ENCODE data around the gene GRPEL1.
A peak's percentile ranks its signal among the peaks of the same experiment; 100 is the strongest.

Gene GRPEL1

GRCh38 chr4:7029921-7030320, 37.9 kb downstream of the GRPEL1 start:
- no peak overlapping the region for H3K4me3 ChIP-seq (ENCODE audit: low read depth, low read length)
- no peak overlapping the region for H3K27ac ChIP-seq (ENCODE audit: extremely low read depth, low read depth, low read length)
- no peaks in the 10 kb centered on the region for H3K4me1 ChIP-seq (ENCODE audit: control insufficient read depth, insufficient read depth, low read length)
- H3K9me3 ChIP-seq (ENCODE audit: control insufficient read depth, insufficient read depth, low read depth, low read length) = no peaks in the 10 kb centered on the region
- TF ChIP-seq ZNF23 (tag by site-specific recombination; IDR thresholded peaks at IDR 0.05; ENCODE audit: borderline replicate concordance) = no peak
- TF ChIP-seq GLIS2 (tag by site-specific recombination; IDR thresholded peaks at IDR 0.05) = 0 out of 2 replicates have a peak, but pooled peaks have one; percentile 29
- POLR2A ChIA-PET = no interaction called here
- CTCF ChIA-PET = no interaction called here
- peaks cover 4 to 67% of the 10 kb centered on the region in 2 experiments; a peak in 2 of 3 replicates for H3K36me3 ChIP-seq (ENCODE audit: control insufficient read depth in 2 of 2, insufficient read depth in 1 of 2, low read length in 2 of 2)

- no peak for TF ChIP-seq ZNF133 (tag by site-specific recombination; IDR thresholded peaks at IDR 0.05)
- TF ChIP-seq KLF7 (tag by site-specific recombination; IDR thresholded peaks at IDR 0.05; ENCODE audit: borderline replicate concordance) = no peak
- TF ChIP-seq ZNF768 (tag by site-specific recombination; IDR thresholded peaks at IDR 0.05) = no peak
- ChIA-PET CTCF (no interaction called here), POLR2A (no interaction called here)
- Histone ChIP-seq H3K27ac (ENCODE audit: extremely low read depth, low read depth, low read length) (no peak overlapping the region), H3K4me3 (ENCODE audit: low read depth, low read length) (no peak overlapping the region), H3K9me3 (ENCODE audit: control insufficient read depth, insufficient read depth, low read depth, low read length) (no peaks in the 10 kb centered on the region), H3K36me3 (ENCODE audit: control insufficient read depth in 2 of 2, insufficient read depth in 1 of 2, low read length in 2 of 2) (peaks cover 4 to 74% of the 10 kb centered on the region in 2 experiments; a peak in 2 of 3 replicates), H3K4me1 (ENCODE audit: control insufficient read depth, insufficient read depth, low read length) (no peaks in the 10 kb centered on the region)
These were observed 38.7 kb downstream of the GRPEL1 start for GRCh38 chr4:7029212-7029611.

- H3K4me1 ChIP-seq (ENCODE audit: control insufficient read depth, insufficient read depth, low read length) = no peaks in the 10 kb centered on the region
- H3K4me3 ChIP-seq (ENCODE audit: low read depth, low read length) = no peak overlapping the region
- H3K27ac ChIP-seq (ENCODE audit: extremely low read depth, low read depth, low read length) = no peak overlapping the region
- no peaks in the 10 kb centered on the region for H3K9me3 ChIP-seq (ENCODE audit: control insufficient read depth, insufficient read depth, low read depth, low read length)
- ChIA-PET CTCF (no interaction called here), POLR2A (no interaction called here)
- peak; percentile 100 for TF ChIP-seq EGR2 (tag by site-specific recombination; IDR thresholded peaks at IDR 0.05; ENCODE audit: low read depth)
- TF ChIP-seq ZNF416 (tag by site-specific recombination; IDR thresholded peaks at IDR 0.05) = no peak
- TF ChIP-seq ZNF404 (tag by site-specific recombination; IDR thresholded peaks at IDR 0.05) = no peak
- TF ChIP-seq ZNF692 (tag by site-specific recombination; IDR thresholded peaks at IDR 0.05) = no peak
- TF ChIP-seq GLIS2 (tag by site-specific recombination; IDR thresholded peaks at IDR 0.05) = 0 out of 2 replicates have a peak, but pooled peaks have one; percentile 7
- no peak for TF ChIP-seq ZNF335 (tag by site-specific recombination; conservative IDR thresholded peaks at IDR 0.05)
- TF ChIP-seq ZFHX2 (tag by site-specific recombination; conservative IDR thresholded peaks at IDR 0.05) = peak; percentile 100
- TF ChIP-seq ZNF621 (tag by site-specific recombination; IDR thresholded peaks at IDR 0.05) = no peak
- TF ChIP-seq ZNF133 (tag by site-specific recombination; IDR thresholded peaks at IDR 0.05) = no peak
- H3K36me3 ChIP-seq (ENCODE audit: control insufficient read depth in 2 of 2, insufficient read depth in 1 of 2, low read length in 2 of 2) = peaks cover 4 to 84% of the 10 kb centered on the region in 2 experiments; a peak in 2 of 3 replicates
These were observed 40.0 kb downstream of the GRPEL1 start for GRCh38 chr4:7027913-7028312.

- Histone ChIP-seq H3K9me3 (ENCODE audit: control insufficient read depth, insufficient read depth, low read depth, low read length) (no peaks in the 10 kb centered on the region), H3K4me3 (ENCODE audit: low read depth, low read length) (no peak overlapping the region), H3K4me1 (ENCODE audit: control insufficient read depth, insufficient read depth, low read length) (no peaks in the 10 kb centered on the region), H3K27ac (ENCODE audit: extremely low read depth, low read depth, low read length) (no peak overlapping the region), H3K36me3 (ENCODE audit: control insufficient read depth in 2 of 2, insufficient read depth in 1 of 2, low read length in 2 of 2) (peaks cover 4 to 83% of the 10 kb centered on the region in 2 experiments; a peak in 2 of 3 replicates)
- TF ChIP-seq TSHZ1 (tag by site-specific recombination; IDR thresholded peaks at IDR 0.05; ENCODE audit: borderline replicate concordance) = no peak
- TF ChIP-seq PBX3 (CRISPR knock-in tag; IDR thresholded peaks at IDR 0.05) = no peak
- 0 out of 2 replicates have a peak, but pooled peaks have one; percentile 15 for TF ChIP-seq GLIS2 (tag by site-specific recombination; IDR thresholded peaks at IDR 0.05)
- TF ChIP-seq ZFHX2 (tag by site-specific recombination; conservative IDR thresholded peaks at IDR 0.05) = peak; percentile 98
- TF ChIP-seq EGR2 (tag by site-specific recombination; IDR thresholded peaks at IDR 0.05; ENCODE audit: low read depth) = peak; percentile 95
- ChIA-PET CTCF (no interaction called here), POLR2A (no interaction called here)
These were observed 40.6 kb downstream of the GRPEL1 start for GRCh38 chr4:7027284-7027683.

Data from HEK293 (cell line).